Right forelimb (tissue), 1 donor: ENCODE data around the gene PRSS57.
A peak's percentile ranks its signal among the peaks of the same experiment; 100 is the strongest.

Source experiments
- DNase-seq: peaks from one replicate; pipeline ENCODE4 v3.0.0-alpha.2; 2018

The PRSS57 gene

DNA sequence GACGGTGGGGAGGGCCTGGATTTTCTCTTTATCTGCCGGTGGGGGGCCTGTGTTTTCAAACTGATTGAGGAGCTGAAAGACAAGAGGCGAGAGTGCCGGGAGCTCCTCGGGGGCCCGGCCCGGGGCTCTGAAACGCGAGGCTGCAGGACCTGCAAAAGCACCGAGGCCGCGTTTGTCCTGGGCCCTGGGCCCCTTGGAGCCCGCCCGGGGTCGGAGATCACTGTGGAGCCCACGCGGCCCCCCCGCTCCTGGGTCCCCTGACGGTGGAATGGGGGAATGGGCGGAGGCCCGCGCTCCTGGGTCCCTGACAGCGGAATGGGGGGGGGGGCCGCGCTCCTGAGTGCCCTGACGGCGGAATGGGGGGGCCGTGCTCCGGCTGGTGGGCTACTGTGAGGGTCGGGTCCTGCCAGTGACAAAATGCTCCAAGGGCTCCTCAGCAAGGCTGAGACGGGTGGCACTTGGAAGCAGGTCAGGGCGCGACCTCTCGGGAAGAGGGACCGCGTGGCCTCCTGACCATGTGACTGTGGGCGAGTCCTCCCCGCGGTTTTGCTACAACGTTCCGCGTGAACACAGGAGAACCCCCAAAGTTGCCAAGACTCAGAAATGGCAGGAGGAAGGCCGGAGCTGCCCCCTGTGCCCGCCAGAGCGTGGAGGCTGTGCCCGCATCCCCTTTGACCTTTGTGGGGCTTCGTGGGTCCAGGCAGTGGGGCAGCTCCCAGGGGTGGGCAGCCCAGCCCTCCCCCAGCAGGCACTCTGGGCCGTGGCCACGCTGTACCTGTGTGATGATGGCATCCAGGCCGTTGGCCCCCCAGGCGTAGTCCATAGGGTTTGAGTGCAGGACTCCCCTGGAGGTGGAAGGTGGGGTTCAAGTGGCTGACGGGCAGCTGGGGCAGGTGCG is 46.1 kb downstream of the PRSS57 start:
- DNase-seq: no peak

DNA sequence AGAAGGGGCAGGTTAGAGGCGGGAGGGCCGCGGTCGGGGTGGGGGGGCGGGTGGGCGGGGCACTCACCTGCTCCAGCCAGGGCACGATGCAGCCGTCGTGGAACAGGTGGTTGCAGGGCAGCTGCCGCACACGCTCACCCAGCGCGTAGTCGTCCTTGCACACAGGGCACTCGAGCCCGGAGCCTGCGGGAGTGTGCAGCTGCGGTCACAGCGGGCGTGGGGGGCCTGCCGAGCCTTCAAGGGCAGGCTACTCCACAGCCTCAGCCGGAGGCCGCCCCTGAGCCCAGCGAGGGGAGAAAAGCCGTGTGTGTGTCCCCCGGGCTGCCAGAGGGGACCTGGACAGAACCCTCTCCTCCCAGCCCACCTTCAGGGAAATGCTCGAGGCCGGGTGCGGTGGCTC is 46.9 kb downstream of the PRSS57 start:
- no peak for DNase-seq

DNA sequence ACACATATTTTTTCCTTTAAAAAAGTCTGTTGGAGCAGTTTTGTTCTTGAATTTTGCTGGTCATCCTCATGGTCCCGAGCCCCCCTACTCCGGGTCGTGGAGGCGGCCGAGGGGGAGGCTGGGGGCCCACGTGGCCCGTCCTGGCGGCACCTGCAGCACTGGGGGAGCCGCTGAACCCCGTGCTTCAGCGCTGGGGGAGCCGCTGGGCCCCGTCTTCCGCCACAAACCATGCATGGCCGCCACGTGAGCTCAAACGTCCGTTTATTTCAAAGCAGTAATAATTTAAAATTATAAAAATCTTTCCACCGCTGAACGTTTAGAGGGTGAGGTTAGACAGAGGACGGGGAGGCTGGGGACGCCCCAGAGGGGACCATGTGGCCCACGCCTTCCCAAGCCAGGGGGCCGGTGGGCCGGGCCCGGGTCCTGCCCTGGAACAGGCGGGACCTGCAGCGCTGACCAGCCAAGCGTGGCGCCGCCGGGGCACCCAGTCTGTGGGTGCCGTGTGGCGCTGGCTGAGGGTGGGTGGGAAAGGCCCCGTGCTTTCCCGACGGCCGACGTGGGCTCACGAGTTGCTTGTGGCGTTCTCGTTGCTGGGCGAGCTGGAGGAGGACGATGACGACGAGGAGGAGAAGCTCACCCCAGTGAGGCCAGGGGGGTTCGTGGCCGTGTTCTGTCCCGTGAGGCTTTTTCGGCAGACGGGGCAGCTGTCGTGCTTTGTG is 47.5 kb downstream of the PRSS57 start:
- DNase-seq: no peak

DNA sequence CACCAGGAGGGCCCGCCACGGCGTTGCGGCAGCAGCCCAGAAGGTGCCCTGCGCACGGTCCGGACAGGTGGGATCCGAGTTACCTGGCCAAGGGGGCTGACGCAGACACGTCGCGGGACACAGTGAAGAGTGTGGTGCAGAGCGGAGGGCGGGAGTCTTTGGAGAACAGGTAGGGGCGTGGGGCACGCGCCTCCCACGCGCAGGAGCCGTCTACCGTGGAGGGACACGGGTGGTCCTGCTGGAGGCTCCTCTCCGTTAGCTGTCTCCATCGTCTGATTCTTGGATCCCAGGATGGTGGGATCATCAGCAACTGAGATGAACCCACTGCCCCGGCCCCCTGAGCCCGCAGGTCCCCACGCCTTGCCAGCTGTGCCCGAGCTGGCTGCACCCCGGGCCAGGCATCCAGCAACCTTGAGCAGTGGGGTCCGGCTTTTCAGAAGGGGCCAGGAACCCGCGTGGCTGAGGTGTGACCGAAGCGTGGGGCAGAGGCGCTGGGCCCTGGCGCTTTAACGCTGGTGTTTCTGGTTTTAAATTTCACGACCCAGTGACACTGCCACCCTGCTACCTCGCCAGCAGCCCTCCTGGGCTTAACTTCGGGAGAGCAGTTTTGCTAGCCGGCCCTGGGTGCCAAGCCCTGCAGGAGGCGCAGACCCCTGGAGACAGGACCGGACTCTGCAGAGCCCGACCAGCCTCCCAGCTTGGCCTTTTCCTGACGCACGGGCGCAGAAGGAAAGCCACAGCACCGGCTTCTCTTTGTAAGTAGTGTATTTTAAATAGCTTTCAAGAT is 48.3 kb downstream of the PRSS57 start:
- no peak for DNase-seq

DNA sequence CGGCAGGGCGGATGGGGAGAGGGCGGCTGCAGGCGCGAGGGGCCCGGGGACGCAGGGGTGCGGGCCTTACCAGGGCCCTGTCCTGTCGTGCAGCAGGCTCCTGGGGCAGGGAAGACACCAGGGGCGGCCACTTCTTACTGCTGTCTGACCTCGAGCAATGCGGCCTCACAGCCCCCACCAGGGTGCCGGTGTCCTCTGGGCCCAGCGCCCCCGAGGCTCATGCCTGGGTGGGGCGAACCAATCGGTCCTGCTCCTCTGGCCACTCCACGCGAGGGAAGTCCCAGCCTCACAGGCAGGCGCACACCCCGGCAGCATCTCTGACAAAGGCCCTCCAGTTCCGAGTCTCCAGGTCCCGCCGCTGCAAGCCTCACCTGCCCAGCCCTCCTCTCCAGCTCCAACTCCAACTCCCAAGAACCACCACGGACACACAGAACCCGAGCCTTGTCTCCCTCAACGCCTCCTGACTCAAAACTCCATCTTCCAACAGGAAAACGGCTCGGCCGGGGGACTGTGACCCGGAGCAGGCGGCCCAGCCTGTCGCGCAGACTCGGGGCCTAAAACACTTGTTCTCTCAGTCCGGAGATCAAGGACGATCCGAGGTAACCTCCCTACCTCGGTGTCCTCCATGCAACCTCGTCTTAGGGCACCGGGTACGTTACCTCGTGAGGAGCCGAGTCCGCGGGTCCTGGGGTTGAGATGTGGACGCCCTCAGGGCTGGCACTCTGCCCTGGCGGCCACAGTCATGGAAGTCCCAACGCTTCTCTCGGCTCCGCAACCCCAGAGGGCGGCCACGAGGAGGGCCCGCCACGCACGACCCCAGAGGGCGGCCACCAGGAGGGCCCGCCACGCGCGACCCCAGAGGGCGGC is 49.1 kb downstream of the PRSS57 start:
- no peak for DNase-seq

DNA sequence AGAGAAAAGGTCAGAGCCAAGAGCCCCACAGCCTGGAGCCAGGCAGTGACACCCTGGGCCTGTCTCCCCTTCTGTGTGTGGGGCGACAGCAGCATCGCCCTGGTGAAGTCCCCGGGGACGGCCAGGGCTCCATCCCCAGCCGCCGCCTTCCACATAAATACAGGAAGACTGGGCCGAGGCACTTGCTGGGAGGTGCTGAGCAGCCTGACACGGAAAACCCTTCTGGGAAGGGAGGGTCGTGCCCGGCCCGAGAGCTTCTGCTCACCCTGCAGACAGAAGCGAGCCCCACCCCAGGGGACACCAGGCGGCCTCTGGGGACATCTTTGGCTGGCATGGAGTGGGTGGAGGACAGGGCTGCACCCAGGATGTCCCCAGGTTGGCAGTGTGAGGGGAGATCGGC is 50.5 kb downstream of the PRSS57 start:
- no peak for DNase-seq

DNA sequence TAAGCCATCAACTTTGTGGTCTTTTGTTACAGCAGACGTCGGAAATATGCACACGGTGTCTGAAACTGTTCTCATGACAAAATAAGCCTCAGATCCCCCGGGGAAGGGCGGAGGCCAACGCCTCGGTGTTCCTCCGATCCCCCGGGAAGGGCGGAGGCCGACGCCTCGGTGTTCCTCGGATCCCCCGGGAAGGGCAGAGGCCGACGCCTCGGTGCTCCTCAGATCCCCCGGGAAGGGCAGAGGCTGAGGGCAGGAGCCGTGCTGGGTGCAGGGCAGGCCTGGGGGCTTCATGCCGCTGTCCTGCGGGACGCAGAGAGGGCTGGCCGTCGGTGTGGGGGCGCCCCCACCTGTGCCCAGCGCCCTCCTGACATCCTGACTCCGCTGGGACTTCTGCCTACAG is 50.9 kb downstream of the PRSS57 start:
- no peak for DNase-seq

DNA sequence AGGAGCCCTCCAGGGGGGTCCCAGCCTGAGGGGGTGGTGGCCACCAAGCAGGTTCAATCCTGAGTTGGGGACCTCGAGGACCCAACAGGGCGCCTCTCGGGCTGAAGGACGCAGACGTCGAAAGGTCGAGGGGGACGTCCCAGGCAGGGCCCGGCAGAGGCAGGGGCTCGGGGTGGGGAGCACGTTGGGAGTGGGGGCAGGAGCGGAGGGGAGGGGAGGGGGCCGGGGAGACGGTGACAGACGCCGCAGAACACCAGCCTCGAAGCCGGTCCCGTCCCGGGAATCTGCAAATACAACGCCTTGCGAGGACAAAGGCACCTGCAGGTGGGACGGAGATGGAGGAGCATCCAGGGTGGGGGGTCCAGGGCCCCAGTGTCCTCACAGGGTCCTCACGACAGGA is 51.5 kb downstream of the PRSS57 start:
- DNase-seq: no peak

DNA sequence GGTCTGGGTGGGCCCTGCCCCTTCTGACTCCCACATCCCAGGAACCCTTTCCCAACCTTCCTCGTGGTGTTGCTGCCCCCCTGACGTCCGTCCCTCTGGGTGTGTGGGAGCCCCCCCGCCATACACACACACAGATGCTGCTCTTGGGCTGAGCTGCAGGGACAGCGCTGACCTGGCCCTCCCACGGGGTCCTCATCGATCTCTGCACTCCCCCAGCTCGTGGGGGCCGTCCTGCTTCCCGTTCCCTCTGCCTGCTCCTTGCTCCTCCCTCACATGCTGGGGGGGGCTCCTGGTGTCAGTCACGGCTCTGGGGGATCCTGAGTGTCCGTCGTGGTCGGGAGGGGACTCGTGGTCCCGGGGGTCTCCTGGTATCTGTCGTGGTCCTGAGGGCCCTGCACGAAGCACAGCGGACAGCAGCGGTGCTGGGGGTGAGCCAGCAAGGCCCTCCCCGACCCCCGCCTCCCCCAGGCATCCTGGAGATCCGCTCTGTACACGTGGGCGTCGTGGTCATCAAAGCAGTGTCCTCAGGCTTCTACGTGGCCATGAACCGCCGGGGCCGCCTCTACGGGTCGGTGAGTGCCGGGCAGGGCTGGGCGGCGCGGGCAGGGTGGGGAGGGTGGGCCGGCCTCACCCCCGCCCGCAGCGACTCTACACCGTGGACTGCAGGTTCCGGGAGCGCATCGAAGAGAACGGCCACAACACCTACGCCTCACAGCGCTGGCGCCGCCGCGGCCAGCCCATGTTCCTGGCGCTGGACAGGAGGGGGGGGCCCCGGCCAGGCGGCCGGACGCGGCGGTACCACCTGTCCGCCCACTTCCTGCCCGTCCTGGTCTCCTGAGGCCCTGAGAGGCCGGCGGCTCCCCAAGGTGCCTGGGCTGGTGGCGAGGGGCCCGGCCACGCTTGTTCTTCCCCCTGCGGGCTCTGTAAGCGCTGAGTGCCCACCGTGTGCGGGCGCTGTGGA is 52.2 kb downstream of the PRSS57 start:
- DNase-seq: no peak

DNA sequence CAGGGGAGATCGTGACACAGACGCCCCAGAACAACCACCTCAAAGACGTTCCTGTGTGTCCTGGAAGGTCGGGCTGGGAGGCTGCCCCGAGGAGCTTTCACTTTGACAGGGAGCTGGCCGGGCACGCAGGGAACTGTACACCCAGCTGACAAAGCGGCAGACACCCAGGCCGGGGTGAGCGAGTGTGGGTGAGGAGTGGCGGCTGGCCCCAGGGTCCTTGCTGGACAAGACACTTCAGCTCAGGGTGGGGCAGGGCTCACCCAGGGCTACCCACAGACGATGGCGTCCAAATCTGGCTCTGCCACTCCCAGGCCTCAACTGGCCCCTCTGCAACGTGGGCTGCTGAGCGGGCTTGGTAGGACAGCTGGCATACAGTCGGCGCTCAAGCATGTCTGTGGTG is 53.5 kb downstream of the PRSS57 start:
- DNase-seq: no peak

DNA sequence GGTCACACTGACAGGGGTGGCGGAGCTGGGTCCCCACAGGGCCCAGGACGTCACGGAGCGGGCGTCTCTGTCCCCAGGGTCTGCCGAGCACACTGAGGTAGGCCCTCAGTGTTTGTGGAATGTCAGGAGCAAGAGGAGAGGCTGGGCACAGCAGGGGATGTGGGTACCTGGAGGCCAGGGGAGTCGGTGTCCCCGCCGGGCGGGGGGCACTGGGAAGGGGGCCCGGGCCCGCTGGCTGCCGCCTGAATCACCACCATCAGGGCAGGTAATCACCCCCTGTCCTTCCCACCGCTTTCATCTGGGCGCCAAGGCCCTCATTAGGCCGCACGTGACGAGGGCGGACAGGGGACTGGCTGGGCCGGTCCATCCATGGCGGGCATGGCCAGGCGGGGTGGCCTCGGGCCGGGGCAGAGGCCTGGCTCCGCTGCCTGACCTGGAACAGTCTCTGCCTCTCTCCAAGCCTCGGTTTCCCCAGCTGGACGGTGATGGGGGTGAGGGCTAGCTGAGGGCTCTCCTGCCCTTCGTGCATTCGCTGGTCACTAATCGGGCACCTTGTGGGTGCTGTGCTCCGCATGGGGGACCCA is 54.6 kb downstream of the PRSS57 start:
- DNase-seq: no peak

DNA sequence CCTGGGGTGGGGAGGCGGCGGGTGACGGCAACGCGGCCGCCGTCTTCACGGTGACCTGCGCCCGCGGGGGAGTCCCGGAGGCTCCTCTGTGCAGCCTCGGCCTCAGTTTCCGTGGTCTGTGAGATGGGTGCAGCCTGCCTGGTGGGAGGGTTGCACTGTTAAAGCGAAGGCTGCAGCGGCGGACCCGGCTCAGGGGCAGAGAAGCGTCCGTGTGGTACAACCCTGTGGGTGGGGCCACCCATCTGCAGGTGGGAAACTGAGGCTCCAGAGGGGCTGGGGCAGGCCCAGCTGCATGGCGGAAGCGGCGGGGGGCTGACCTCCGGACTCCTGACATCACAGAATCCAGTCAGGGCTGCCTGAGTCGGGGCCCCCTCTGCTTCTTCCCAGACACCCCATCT is 55.1 kb downstream of the PRSS57 start:
- DNase-seq: no peak

DNA sequence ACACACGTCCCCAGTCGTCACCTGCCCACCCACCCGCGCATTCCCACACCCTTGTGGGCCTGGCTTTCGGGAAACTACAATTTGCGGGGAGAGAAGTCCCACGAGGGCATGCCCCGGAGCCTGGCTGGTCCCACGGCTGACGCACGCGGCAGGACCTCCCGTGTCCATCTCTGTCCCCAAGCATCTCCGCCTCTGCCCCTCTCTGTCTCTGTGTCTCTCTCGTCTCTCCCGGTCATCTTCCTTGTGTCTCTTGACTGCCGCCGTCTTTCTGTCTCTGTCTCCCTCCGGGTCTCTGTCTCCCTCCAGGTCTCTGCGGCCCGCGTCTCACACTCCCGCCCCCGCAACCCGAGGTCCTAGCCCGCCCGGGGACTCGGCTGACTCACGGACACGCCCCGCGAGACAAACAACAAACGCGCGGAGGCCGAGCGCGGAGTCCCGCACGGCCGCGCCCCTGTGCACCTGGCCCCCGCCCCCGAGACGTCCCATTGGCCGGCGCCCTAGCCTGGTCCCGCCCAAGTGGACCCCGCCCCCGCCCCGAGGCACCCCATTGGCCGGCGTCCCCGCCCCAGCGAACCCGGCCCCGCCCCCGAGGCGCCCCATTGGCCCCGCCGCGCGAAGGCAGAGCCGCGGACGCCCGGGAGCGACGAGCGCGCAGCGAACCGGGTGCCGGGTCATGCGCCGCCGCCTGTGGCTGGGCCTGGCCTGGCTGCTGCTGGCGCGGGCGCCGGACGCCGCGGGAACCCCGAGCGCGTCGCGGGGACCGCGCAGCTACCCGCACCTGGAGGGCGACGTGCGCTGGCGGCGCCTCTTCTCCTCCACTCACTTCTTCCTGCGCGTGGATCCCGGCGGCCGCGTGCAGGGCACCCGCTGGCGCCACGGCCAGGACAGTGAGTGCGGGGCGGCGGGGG is 55.7 kb downstream of the PRSS57 start, which contains the start of gene FGF22:
TSS of gene FGF22 (plus strand) at position 627 of the 908 bp plus-strand sequence. CDS start at position 674, 47 bp downstream.
- peak; percentile 94 for DNase-seq

DNA sequence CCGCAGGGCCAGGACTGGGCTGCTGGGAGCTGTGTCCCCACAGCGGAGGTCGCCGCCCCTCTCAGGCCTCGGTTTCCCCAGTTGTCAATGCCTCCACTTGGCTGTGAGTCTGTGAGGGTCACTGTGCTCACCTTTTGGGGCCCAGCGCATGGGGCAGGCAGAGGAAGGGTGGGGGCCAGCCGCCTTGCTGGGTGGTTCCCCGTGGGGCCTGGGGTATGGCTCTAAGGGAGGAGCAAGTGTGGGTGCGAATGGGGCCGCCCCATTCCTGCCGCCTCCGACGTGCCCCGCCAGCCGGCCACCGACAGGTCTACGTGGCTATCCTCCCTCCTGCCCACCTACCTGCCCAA is 56.4 kb downstream of the PRSS57 start:
- DNase-seq: no peak
